ENCODE results near the gene CPNE5.
"Not testable (repeated sequence)": the region's sequence is repeated elsewhere in the genome, so short reads cannot be mapped to it uniquely, and the experiment has no call there.

The CPNE5 gene

GRCh38 chr6:36720251-36721141 lies 118.7 kb downstream of the CPNE5 start:
- DNase-seq, result no peak

- no peak for DNase-seq
Observed at GRCh38 chr6:36719126-36719525, 120.1 kb downstream of the CPNE5 start.

GRCh38 chr6:36718560-36718959 lies 120.7 kb downstream of the CPNE5 start:
- no peak for DNase-seq

- no peak for DNase-seq
Observed at GRCh38 chr6:36717871-36718540, 121.2 kb downstream of the CPNE5 start.

GRCh38 chr6:36717231-36717825 lies 121.9 kb downstream of the CPNE5 start:
- DNase-seq, result no peak

- no peak for DNase-seq
Observed at GRCh38 chr6:36716476-36717093, 122.7 kb downstream of the CPNE5 start.

- no peak for DNase-seq
Observed at GRCh38 chr6:36715469-36715868, 123.8 kb downstream of the CPNE5 start.

- no peak for DNase-seq
Observed at GRCh38 chr6:36714511-36714910, 124.7 kb downstream of the CPNE5 start.

- no peak for DNase-seq
Observed at GRCh38 chr6:36713846-36714245, 125.4 kb downstream of the CPNE5 start.

GRCh38 chr6:36712816-36713215 lies 126.4 kb downstream of the CPNE5 start:
- no peak for DNase-seq

- no peak for DNase-seq
Observed at GRCh38 chr6:36706339-36706738, 132.9 kb downstream of the CPNE5 start.

GRCh38 chr6:36704961-36705577 lies 134.2 kb downstream of the CPNE5 start:
- not testable (repeated sequence) for DNase-seq

- no peak for DNase-seq
Observed at GRCh38 chr6:36703982-36704381, 135.3 kb downstream of the CPNE5 start.

- DNase-seq, result no peak
Observed at GRCh38 chr6:36703081-36703606, 136.1 kb downstream of the CPNE5 start.

GRCh38 chr6:36702656-36703055 lies 136.6 kb downstream of the CPNE5 start:
- no peak for DNase-seq

- no peak for DNase-seq
Observed at GRCh38 chr6:36701401-36701991, 137.7 kb downstream of the CPNE5 start.

GRCh38 chr6:36700831-36701230 lies 138.4 kb downstream of the CPNE5 start:
- DNase-seq, result no peak

- DNase-seq, result no peak
Observed at GRCh38 chr6:36700071-36700812, 139.0 kb downstream of the CPNE5 start.

GRCh38 chr6:36699348-36699747 lies 139.9 kb downstream of the CPNE5 start:
- no peak for DNase-seq

GRCh38 chr6:36698871-36699271 lies 140.4 kb downstream of the CPNE5 start:
- no peak for DNase-seq

GRCh38 chr6:36698196-36698595 lies 141.0 kb downstream of the CPNE5 start:
- no peak for DNase-seq
